ENCODE results near the gene VAV2. TPM values are rescaled to one million over a fixed set of nuclear protein-coding genes. Genes with fewer than 3 reads are reported as not detected.
"Not testable (repeated sequence)": the region's sequence is repeated elsewhere in the genome, so short reads cannot be mapped to it uniquely, and the experiment has no call there.

VAV2 gene
- total and polyA plus RNA-seq, 2 of the 4 experiments (the other 2 are of a cell fraction): 10.8 to 13.4 TPM

DNA sequence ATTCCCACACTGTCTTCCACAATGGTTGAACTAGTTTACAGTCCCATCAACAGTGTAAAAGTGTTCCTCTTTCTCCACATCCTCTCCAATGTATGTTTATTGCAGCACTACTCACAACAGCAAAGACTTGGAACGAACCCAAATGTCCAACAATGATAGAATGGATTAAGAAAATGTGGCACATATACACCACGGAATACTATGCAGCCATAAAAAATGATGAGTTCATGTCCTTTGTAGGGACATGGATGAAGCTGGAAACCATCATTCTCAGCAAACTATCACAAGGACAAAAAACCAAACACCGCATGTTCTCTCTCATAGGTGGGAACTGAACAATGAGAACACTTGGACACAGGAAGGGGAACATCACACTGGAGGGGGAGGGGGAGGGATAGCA is 225.9 kb downstream of the VAV2 start:
- H3K4me1 ChIP-seq (ENCODE audit: control insufficient read depth, insufficient read depth, low read length); CTCF ChIA-PET; H2AK9ac ChIP-seq (replicated peaks; ENCODE audit: low read depth, low read length, poor library complexity); H3K4me3 ChIP-seq (ENCODE audit: insufficient read depth, low read depth, low read length); dilution Hi-C loops (cut with HindIII; ENCODE audit: low sequenced_read_pairs, unreplicated experiment); H3K9me1 ChIP-seq (ENCODE audit: insufficient read depth, low read length); in situ Hi-C loops (cut with MboI; ENCODE audit: low sequenced_read_pairs); H4K8ac ChIP-seq (ENCODE audit: low read depth in 2 of 2, low read length in 2 of 2); H3K14ac ChIP-seq (replicated peaks; ENCODE audit: low read depth, low read length); H3K4me2 ChIP-seq (ENCODE audit: low read depth, low read length); H2BK20ac ChIP-seq (ENCODE audit: low read depth, low read length); H4K5ac ChIP-seq (ENCODE audit: low read depth, low read length); H3K4ac ChIP-seq (ENCODE audit: low read depth, low read length); H3K79me1 ChIP-seq (ENCODE audit: low read depth in 1 of 2, low read length in 2 of 2); H2BK5ac ChIP-seq (ENCODE audit: low read depth, low read length, poor library complexity, severe bottlenecking); H2AK5ac ChIP-seq (ENCODE audit: low read depth, low read length); POLR2A ChIA-PET (ENCODE audit: unreplicated experiment); H3K27me3 ChIP-seq (ENCODE audit: control insufficient read depth, insufficient read depth, low read length); H4K91ac ChIP-seq (ENCODE audit: insufficient read depth, low read depth, low read length); BruUV-seq (replicated peaks); H2BK15ac ChIP-seq (ENCODE audit: low read depth, low read length); H3K9ac ChIP-seq (ENCODE audit: low read depth, low read length); H3K23ac ChIP-seq (ENCODE audit: low read depth, low read length); H2AFZ ChIP-seq (replicated peaks; ENCODE audit: low read length, poor library complexity); DNase-seq; H2BK120ac ChIP-seq (ENCODE audit: low read depth, low read length); H4K20me1 ChIP-seq (ENCODE audit: insufficient read depth, low read length); H3K18ac ChIP-seq (ENCODE audit: low read depth, low read length); H3K27ac ChIP-seq (ENCODE audit: insufficient read depth, low read length); ATAC-seq (ENCODE audit: low read depth); intact Hi-C loops (cut with micrococcal nuclease); H3K56ac ChIP-seq (ENCODE audit: extremely low read depth, insufficient read depth, low read length): not testable (repeated sequence)
- no CpG with 5 or more reads among the region's 3 CpGs for WGBS, 2 experiments (ENCODE audit: extremely low coverage in 2 of 2, insufficient read length in 1 of 2)
- peaks cover 11% of the 10 kb centered on the region; the same call in 1 of the 2 replicates for H3K9me3 ChIP-seq (ENCODE audit: control insufficient read depth, insufficient read depth, low read length)
- peaks cover 38% of the 10 kb centered on the region for H3K36me3 ChIP-seq (ENCODE audit: control insufficient read depth, insufficient read depth, low read length)
